ENCODE data around the gene IRS1. TPM values are rescaled to one million over a fixed set of nuclear protein-coding genes. Genes with fewer than 3 reads are reported as not detected.

Gene IRS1
- polyA plus RNA-seq, 1 donor (not counting 4 experiments of a cell fraction or from before 2014, with no cell fraction given), result 11.2 TPM

GRCh38 chr2:226831266-226831665, 31.6 kb upstream of the IRS1 start:
- H3K27me3 ChIP-seq (ENCODE audit: control insufficient read depth, extremely low read depth, insufficient read depth, low read length), result no peaks in the 10 kb centered on the region
- H4K20me1 ChIP-seq (ENCODE audit: control insufficient read depth, extremely low read depth, insufficient read depth, low read length), result no peaks in the 10 kb centered on the region
- DNase-seq (ENCODE audit: low read depth, low spot score), result no peak
- dilution Hi-C loops (cut with MboI; ENCODE audit: extremely low pct_ligation_motif_present, low sequenced_read_pairs), result no loop called here
- no peaks in the 10 kb centered on the region for H3K36me3 ChIP-seq (ENCODE audit: control insufficient read depth in 2 of 2, extremely low read depth in 1 of 2, insufficient read depth in 2 of 2, low read length in 2 of 2)
- no peak overlapping the region for H3K4me3 ChIP-seq (ENCODE audit: control insufficient read depth in 2 of 3, extremely low read depth in 1 of 3, insufficient read depth in 2 of 3, low read depth in 1 of 3, low read length in 3 of 3)
- H3K9ac ChIP-seq (ENCODE audit: control insufficient read depth, extremely low read depth, insufficient read depth, low read length), result no peak overlapping the region
- H3K9me1 ChIP-seq (ENCODE audit: control insufficient read depth, extremely low read depth, insufficient read depth, low read length), result no peaks in the 10 kb centered on the region
- H3K4me1 ChIP-seq (ENCODE audit: control insufficient read depth, extremely low read depth, insufficient read depth, low read length), result peaks cover 2% of the 10 kb centered on the region
- FAIRE-seq, result no peak
- peaks cover 5% of the 10 kb centered on the region for H3K79me2 ChIP-seq (ENCODE audit: control insufficient read depth, insufficient read depth, low read length)
- no peak overlapping the region for H3K27ac ChIP-seq (ENCODE audit: control insufficient read depth, insufficient read depth, low read length)
- no peaks in the 10 kb centered on the region for H3K9me3 ChIP-seq (ENCODE audit: control insufficient read depth, low read depth, low read length)
- H2AFZ ChIP-seq (ENCODE audit: control insufficient read depth, low read length), result no peak overlapping the region
- no peak overlapping the region for H3K4me2 ChIP-seq (ENCODE audit: control insufficient read depth, extremely low read depth, insufficient read depth, low read depth, low read length)
- TF ChIP-seq EZH2 (IDR thresholded peaks at IDR 0.05; ENCODE audit: low read length) (no peak), CTCF (optimal IDR thresholded peaks at IDR 0.05 in 1 of 3, IDR thresholded peaks at IDR 0.05 in 1 of 3, conservative IDR thresholded peaks at IDR 0.05 in 1 of 3; ENCODE audit: extremely low read depth in 1 of 3, insufficient read depth in 2 of 3, low read length in 3 of 3) (no peak)

GRCh38 chr2:226829721-226830631, 30.4 kb upstream of the IRS1 start:
- FAIRE-seq (no peak), DNase-seq (ENCODE audit: low read depth, low spot score) (no peak)
- H3K4me3 ChIP-seq (ENCODE audit: control insufficient read depth in 2 of 3, extremely low read depth in 1 of 3, insufficient read depth in 2 of 3, low read depth in 1 of 3, low read length in 3 of 3), result no peak overlapping the region
- H3K9me3 ChIP-seq (ENCODE audit: control insufficient read depth, low read depth, low read length), result no peaks in the 10 kb centered on the region
- no peak overlapping the region for H2AFZ ChIP-seq (ENCODE audit: control insufficient read depth, low read length)
- no peaks in the 10 kb centered on the region for H3K4me1 ChIP-seq (ENCODE audit: control insufficient read depth, extremely low read depth, insufficient read depth, low read length)
- TF ChIP-seq CTCF (optimal IDR thresholded peaks at IDR 0.05 in 1 of 3, IDR thresholded peaks at IDR 0.05 in 1 of 3, conservative IDR thresholded peaks at IDR 0.05 in 1 of 3; ENCODE audit: extremely low read depth in 1 of 3, insufficient read depth in 2 of 3, low read length in 3 of 3) (no peak), EZH2 (IDR thresholded peaks at IDR 0.05; ENCODE audit: low read length) (no peak)
- H3K9ac ChIP-seq (ENCODE audit: control insufficient read depth, extremely low read depth, insufficient read depth, low read length), result no peak overlapping the region
- H3K4me2 ChIP-seq (ENCODE audit: control insufficient read depth, extremely low read depth, insufficient read depth, low read depth, low read length), result no peak overlapping the region
- no peaks in the 10 kb centered on the region for H4K20me1 ChIP-seq (ENCODE audit: control insufficient read depth, extremely low read depth, insufficient read depth, low read length)
- peaks cover 2% of the 10 kb centered on the region for H3K79me2 ChIP-seq (ENCODE audit: control insufficient read depth, insufficient read depth, low read length)
- H3K9me1 ChIP-seq (ENCODE audit: control insufficient read depth, extremely low read depth, insufficient read depth, low read length), result no peaks in the 10 kb centered on the region
- H3K27ac ChIP-seq (ENCODE audit: control insufficient read depth, insufficient read depth, low read length), result no peak overlapping the region
- no peaks in the 10 kb centered on the region for H3K36me3 ChIP-seq (ENCODE audit: control insufficient read depth in 2 of 2, extremely low read depth in 1 of 2, insufficient read depth in 2 of 2, low read length in 2 of 2)
- H3K27me3 ChIP-seq (ENCODE audit: control insufficient read depth, extremely low read depth, insufficient read depth, low read length), result no peaks in the 10 kb centered on the region
- dilution Hi-C loops (cut with MboI; ENCODE audit: extremely low pct_ligation_motif_present, low sequenced_read_pairs), result no loop called here

Measured in keratinocyte (primary cell).